Activated T-cell treated with anti-CD3 and anti-CD28 coated beads for 48 hours (primary cell): ENCODE results near the gene LCN1.
"Not testable (repeated sequence)": the region's sequence is repeated elsewhere in the genome, so short reads cannot be mapped to it uniquely, and the experiment has no call there.

Experiments used
- DNase-seq: peaks from one replicate; pipeline ENCODE4 v3.0.0-alpha.2; 2020; ENCODE audit warnings: low read depth

The LCN1 gene

DNA sequence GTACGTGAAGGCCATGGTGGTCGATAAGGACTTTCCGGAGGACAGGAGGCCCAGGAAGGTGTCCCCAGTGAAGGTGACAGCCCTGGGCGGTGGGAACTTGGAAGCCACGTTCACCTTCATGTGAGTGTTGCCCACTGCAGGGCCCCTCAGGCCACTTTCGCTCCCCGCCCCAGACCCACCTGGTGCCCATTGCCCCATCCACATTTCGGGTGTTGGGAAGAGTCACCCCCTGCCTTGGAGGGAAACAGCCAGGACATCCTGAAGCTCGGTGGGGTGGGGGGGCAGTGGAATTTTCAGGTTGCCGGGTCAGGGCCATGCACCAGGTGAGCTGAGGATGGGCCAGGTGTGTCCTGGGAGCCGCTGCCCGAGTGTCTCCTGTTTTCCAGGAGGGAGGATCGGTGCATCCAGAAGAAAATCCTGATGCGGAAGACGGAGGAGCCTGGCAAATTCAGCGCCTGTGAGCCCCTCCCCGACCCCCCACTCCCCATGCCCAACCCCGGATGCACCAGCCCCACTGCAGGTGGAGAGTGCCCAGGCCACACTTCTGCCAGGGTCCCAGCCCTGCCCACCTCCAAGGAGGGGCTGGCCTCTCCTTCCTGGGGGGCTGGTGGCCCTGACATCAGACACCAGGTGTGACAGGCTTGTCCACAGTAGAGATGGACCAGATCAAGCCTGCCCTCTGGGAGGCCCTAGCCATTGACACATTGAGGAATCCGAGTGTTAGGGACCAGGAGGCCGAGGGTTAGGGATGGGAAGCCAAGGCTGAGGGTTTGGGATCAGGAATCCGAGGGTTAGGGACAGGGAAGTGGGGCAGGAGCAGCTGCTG is 25.8 kb downstream of the LCN1 start:
- not testable (repeated sequence) for DNase-seq

DNA sequence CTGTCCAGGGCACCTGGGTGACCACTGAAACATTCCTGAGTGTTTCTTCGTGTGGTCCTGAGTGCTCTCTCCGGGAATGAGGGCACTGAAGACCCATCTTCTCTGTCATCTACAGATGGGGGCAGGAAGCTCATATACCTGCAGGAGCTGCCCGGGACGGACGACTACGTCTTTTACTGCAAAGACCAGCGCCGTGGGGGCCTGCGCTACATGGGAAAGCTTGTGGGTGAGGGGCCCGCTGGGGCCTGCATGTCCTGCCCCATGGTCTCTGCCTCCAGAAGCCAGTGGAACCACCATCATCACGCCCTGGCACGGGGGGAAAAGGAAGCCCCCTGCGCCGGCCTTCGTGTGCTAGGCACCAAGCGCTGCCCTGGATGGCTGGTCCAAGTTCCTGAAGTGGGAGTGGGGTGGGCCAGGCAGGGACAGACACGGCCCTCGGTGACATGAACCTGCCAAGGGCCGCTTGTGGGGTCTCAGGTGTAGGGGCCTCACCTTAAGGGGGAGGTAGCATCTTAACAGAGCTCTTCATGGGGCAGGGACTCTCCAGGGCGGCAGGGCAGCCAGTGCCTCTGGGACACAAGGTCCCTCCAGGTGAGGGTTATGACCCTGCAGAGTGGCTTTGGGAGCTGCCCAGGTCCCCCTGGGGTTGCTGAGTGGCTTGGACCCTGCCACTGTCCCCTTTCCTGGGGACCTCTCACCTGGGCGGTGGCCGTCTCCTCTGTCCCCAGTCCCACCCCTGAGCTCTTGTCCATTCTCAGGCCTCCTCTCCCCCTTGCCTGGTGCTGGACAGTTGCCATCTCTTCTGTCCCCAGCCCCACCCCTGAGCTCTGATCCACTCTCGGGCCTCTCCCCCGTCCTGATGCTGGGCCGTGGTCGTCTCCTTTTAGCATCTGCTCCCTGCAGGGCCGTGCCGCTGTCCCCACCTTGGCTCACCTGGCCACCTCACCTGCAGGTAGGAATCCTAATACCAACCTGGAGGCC is 26.8 kb downstream of the LCN1 start:
- no peak for DNase-seq

GRCh38 chr9:135549478-135550343 is 28.5 kb downstream of the LCN1 start:
- DNase-seq = not testable (repeated sequence)

- DNase-seq = no peak
Observed at GRCh38 chr9:135550344-135550918, 29.2 kb downstream of the LCN1 start.

DNA sequence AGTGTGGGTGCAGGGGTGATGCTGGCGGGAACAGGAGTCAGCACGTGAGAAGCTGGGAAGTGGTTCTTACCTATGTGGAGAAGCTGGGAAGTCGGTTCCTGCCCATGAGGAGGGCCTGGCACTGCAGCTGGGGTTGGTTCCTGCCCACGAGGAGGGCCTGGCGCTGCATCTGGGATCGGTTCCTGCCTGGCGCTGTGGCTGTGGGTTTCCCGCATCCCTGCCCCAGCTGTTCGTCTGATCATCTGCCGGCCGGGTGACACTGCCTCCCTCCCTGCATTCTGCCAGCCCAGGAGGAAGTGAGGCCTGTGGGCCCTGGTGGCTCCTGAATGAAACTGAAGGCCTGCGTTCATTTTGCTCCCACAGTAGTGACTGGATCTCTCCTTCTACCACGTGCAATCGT is 29.8 kb downstream of the LCN1 start:
- no peak for DNase-seq

DNA sequence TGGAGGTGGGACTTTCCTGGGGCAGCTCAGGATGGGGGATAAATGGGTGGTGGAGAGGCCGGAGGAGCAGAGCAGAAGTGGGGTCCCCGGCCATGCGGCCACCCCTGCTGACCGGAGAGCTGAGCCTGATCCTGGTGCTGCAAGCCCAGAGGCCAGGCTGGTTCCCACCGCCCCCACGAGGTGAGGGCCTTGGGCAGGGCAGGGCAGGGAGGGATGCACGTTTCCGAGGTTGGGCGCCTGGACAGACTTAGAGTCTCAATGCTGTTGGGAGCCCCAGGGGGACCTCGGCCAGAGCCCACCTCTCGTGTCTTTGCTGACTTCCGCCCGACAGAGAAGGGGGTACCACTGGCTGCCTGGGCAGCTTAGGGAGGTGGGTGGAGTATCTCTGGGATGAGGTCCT is 30.2 kb downstream of the LCN1 start:
- no peak for DNase-seq

DNA sequence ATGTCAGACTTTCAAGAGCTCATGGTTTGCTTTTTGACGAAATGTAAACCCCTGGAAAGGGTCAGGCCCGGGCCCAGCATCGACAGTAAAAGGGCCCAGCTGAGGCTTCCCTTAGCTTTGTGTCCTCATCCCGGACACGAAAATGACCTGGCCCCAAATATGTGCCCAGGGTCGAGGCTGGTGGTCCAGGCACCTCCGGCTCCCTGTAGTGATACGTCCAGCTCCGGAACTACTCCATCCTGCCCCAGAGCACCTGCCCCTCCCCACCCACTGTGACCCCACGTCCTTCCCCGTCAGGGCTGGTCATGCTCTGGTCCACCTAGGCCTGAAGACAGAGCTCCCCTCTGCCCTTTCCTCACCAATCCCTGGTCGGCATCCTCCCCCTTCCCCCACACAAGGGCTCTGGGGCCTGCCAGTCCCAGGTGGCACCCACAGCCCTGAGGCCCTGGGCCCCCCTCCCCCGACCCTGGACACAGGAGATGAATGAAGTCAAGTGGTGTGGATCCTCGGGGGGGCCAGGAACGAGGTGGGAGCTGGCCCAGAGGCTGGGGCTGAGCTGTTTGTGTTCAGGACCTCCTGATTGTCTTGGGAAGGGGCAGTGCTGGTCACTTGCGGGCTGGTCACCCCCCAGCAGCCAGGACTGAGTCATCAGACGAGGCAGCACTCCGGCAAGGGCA is 30.9 kb downstream of the LCN1 start:
- DNase-seq = no peak

GRCh38 chr9:135552698-135553171 is 31.5 kb downstream of the LCN1 start:
- no peak for DNase-seq

- no peak for DNase-seq
Observed at GRCh38 chr9:135554718-135555117, 33.5 kb downstream of the LCN1 start.

DNA sequence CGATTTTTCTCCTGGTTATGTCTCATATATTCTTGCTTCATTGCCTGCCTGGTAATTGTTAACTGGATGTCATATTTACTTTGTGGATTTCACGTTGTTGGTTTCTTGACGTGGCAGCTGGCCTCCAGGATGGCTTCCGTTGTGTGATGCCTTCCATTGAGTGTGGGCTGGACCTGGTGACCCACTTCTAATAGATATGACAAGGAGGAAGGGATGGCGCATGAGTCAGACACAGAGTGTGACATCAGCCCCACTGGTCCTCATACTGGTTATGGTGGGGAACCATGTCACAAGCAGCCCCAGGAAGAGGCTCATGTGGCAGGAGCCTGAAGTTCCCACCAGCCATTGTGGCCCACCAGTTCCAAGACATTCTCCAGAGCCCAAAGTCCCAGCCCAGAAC is 34.0 kb downstream of the LCN1 start:
- no peak for DNase-seq

DNA sequence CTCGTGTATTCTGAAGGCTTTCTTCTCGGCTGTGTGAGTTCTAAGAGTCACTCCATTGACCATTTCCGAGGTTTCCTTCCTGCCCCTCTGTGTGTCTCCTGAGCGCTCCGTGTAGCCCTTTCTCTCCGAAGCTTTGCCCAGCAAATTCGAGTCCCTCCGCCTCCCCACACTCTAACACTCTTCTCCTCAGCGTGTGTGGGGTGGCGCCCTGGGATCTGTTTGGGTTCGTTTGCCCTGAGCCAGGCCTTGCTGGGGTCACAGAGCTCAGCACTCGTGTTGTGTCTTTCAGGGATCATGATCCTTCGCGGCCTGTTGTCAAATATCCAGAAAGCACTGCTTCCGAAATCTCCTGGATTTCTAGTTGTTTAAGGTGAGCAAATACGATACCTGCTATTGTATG is 34.7 kb downstream of the LCN1 start:
- DNase-seq = no peak

DNA sequence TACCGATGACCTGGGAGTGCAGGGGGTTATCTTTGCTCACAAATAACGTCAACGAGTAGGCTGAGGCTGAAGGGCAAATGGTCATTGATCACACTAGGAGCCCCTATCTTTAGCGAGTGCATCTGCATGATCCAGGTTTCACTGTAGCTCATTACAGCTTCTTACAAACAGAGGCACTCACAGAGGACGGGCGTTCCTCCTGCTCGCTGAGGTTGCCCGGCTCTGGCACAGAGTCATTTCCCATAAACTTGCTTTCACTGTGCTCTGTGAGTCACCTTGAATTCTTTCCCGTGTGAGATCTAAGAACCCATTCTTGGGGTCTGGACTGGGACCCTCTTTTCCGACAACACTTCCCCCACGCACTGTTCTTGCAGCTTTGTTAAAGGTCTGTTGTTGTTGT is 38.4 kb downstream of the LCN1 start:
- DNase-seq = no peak

DNA sequence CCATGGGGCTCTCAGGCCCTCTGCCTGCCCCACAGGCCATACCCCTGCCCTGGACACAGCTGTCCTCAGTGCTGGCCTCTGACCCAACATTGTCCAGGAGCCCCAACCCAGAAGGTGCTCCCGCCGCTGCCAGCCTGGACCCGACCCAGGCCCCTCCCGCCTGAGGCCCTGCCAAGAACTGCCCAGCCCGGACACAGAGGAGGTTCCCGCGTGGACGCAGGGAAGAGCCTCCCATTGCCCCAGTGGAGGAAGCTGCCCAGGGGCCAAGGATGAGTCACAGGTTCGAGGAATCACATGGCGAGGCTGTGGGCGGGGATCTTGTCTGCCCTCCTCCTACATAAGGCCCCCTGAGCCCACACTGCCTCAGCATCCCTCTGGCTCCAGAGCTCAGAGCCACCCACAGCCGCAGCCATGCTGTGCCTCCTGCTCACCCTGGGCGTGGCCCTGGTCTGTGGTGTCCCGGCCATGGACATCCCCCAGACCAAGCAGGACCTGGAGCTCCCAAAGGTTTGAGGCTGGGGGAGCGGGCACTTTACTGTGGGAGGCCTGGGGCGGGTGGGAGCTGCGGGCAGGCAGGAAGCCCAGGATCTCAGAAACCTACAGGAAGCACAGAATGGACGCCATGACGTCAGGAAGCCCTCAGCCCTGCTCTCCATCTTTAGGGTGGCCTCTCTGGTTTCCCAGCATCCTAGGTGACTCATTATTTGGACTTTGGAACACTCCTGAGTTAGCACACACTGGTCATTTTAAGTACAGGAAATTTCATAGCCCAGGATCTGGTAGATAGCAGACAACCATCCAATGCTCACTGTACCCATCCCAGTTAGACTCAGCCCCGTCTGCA is 40.4 kb downstream of the LCN1 start, which contains the start of gene PAEP:
TSS of gene PAEP (plus strand) at position 366 of the 844 bp plus-strand sequence.
- no peak for DNase-seq

GRCh38 chr9:135562235-135562745 is 41.0 kb downstream of the LCN1 start:
- DNase-seq = no peak

DNA sequence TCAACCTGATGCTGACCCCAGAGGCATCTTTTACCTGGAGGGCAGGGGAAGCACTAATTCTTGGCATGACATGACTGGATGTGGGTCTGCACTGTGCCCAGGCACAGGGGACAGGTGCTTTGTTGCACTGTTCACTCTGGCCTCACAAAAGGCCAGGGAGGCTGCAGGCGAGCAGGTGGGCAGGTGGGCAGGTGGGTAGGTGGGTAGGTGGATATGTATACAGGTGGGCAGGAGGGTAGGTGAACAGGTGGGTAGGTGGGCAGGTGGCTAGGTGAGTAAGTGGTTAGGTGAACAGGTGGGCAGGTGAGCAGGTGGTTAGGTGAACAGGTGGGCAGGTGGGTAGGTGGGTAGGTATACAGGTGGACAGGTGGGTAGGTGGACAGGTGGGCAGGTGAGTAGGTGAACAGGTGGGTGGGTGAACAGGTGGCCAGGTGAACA is 41.8 kb downstream of the LCN1 start:
- DNase-seq = no peak

DNA sequence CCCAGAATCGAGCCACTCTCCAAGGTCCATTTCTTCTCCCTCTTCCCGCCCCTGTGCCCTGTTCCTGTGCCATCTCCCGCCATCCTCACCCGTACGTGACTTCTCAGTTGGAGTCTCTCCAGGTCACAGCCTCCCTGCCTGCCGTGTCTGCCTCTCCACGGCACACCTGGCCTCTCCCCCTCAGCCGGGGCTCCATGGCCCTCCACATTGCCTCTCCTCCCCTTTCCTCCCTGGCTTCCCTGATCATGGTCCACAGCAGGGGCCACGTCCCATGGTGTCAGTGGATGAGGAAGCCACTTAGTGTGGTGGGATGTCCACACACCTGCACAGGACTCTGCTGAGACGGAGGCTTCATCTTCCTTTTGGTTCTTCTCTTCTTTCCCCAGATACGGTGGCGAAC is 42.6 kb downstream of the LCN1 start:
- DNase-seq = no peak

- no peak for DNase-seq
Observed at GRCh38 chr9:135565141-135565628, 43.9 kb downstream of the LCN1 start.

DNA sequence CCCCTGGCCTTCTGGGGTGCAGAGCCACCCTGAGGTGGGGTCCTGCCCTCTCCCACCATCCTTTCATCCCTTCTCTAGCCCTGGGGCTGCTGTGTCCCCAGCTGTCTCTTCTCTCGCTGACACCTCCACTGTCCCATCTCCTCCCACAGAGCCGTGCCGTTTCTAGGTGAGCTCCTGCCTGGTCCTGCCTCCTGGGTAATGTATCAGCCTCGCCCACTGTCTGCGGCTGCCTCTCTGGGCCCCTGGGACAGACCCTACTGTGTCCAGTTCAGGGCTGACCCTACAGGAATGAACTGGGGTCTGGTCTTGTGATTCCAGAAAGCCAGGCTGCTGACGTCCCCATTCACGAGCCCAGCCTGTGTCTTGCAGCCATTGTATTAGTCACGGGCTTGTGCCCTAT is 44.4 kb downstream of the LCN1 start:
- DNase-seq = no peak

GRCh38 chr9:135566552-135566951 is 45.3 kb downstream of the LCN1 start:
- DNase-seq = no peak
